ENCODE measurements around the gene DCC.

DNA sequence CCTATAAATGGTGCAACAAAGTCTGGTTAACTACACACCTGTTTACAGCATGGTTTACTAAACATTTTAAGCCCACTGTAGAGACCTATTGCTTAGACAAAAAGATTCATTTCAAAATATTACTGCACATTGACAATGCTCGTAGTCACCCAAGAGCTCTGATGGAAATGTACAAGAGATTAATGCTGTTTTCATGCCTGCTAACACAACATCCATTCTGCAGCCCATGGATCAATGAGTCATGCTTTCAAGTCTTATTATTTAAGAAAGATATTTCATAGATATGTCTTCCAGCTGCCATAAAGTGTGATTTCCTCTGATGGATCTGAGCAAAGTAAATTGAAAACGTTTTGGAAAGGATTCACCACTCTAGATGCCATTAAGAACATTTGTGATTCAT is 1103.3 kb downstream of the DCC start:
- TF ChIP-seq POLR2A (IDR thresholded peaks at IDR 0.05), result no peak
- TF ChIP-seq, protein P1, sequence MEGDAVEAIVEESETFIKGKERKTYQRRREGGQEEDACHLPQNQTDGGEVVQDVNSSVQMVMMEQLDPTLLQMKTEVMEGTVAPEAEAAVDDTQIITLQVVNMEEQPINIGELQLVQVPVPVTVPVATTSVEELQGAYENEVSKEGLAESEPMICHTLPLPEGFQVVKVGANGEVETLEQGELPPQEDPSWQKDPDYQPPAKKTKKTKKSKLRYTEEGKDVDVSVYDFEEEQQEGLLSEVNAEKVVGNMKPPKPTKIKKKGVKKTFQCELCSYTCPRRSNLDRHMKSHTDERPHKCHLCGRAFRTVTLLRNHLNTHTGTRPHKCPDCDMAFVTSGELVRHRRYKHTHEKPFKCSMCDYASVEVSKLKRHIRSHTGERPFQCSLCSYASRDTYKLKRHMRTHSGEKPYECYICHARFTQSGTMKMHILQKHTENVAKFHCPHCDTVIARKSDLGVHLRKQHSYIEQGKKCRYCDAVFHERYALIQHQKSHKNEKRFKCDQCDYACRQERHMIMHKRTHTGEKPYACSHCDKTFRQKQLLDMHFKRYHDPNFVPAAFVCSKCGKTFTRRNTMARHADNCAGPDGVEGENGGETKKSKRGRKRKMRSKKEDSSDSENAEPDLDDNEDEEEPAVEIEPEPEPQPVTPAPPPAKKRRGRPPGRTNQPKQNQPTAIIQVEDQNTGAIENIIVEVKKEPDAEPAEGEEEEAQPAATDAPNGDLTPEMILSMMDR (IDR thresholded peaks at IDR 0.05), result no peak
